GM12878 (cell line): ENCODE measurements around the gene TOR1B. TPM values are rescaled to one million over a fixed set of nuclear protein-coding genes. Genes with fewer than 3 reads are reported as not detected.

Experiments used
- ATAC-seq: fragments of 200-7000 bp; cut with Tn5 transposase; 3 replicates; pipeline ENCODE4 v1.9.1; 2020; ENCODE audit warnings: mild to moderate bottlenecking, moderate library complexity
- BruUV-seq: library from RNA; stranded (reverse); fragments of 400-500 nt; replicated peaks from 2 replicates; lab custom pipeline; 2021; lab: Mats Ljungman, UMichigan
- CTCF ChIA-PET: fragments of 300-600 bp; sonication (Branson Sonifier 250); formaldehyde crosslinking; extraction: SDS; loops from one replicate; lab custom pipeline; 2021; ENCODE audit warnings: inconsistent platforms; lab: Yijun Ruan, JAX
- POLR2A ChIA-PET: fragments of 350-600 bp; formaldehyde crosslinking; extraction: SDS; loops from one replicate; lab custom pipeline; 2021; ENCODE audit warnings: inconsistent platforms; lab: Charles Lee
- RAD21 ChIA-PET: fragments of 300-600 bp; sonication (Branson Sonifier 250); formaldehyde crosslinking; loops from one replicate; lab custom pipeline; 2023; ENCODE audit warnings: antibody characterized with exemption; ENCODE audit not compliant: unreplicated experiment; lab: Charles Lee
- SMC1A ChIA-PET: fragments of 300-600 bp; sonication (Branson Sonifier 250); formaldehyde crosslinking; loops from one replicate; lab custom pipeline; 2023; ENCODE audit not compliant: unreplicated experiment, uncharacterized antibody; lab: Charles Lee
- DNase-seq: peaks from one replicate; pipeline ENCODE4 v3.0.0-alpha.2; 2011; ENCODE audit warnings: low read depth, low spot score
- FAIRE-seq: peaks from 3 replicates; lab custom pipeline; 2011; peaks lifted over from hg19 to GRCh38; lab: Jason Lieb, UNC
- H2AFZ ChIP-seq: 2 replicates; pipeline ENCODE4 v1.6.0; 2011; ENCODE audit warnings: low read depth, low read length, control low read depth; ENCODE audit not compliant: control insufficient read depth
- H3K27ac ChIP-seq: 2 replicates; pipeline ENCODE4 v1.5.1; 2011; ENCODE audit warnings: control low read depth; ENCODE audit not compliant: control insufficient read depth, insufficient read depth
- H3K27me3 ChIP-seq, 2 experiments: replicated peaks in 1 of 2; 2 replicates each; pipeline versions ENCODE4 v1.6.0 to v1.6.1; 2011; ENCODE audit warnings: low read length in 1 of 2; ENCODE audit not compliant: control insufficient read depth in 2 of 2, insufficient read depth in 2 of 2
- H3K36me3 ChIP-seq, 2 experiments: 2 replicates each; pipeline ENCODE4 v1.5.1; 2011; ENCODE audit warnings: low read length in 1 of 2; ENCODE audit not compliant: control insufficient read depth in 2 of 2, insufficient read depth in 2 of 2
- H3K4me1 ChIP-seq: 2 replicates; pipeline ENCODE4 v1.6.1; 2011; ENCODE audit warnings: mild to moderate bottlenecking, low read length, moderate library complexity, mixed read lengths; ENCODE audit not compliant: control insufficient read depth, insufficient read depth
- H3K4me2 ChIP-seq: 2 replicates; pipeline ENCODE4 v1.6.0; 2011; ENCODE audit warnings: control low read depth; ENCODE audit not compliant: control insufficient read depth, insufficient read depth
- H3K4me3 ChIP-seq: fragments of 200-600 bp; sonication (generic); 2 replicates; pipeline ENCODE4 v1.5.1; 2016
- H3K79me2 ChIP-seq: 2 replicates; pipeline ENCODE4 v1.6.0; 2011; ENCODE audit warnings: low read length; ENCODE audit not compliant: control insufficient read depth, insufficient read depth
- H3K9ac ChIP-seq: 2 replicates; pipeline ENCODE4 v1.8.0; 2011; ENCODE audit warnings: low read length, control low read depth, mixed read lengths; ENCODE audit not compliant: control insufficient read depth, insufficient read depth
- H3K9me3 ChIP-seq: replicated peaks from 3 replicates; pipeline ENCODE4 v1.5.1; 2011; ENCODE audit warnings: mild to moderate bottlenecking, low read length; ENCODE audit not compliant: control insufficient read depth, insufficient read depth
- H4K20me1 ChIP-seq: 2 replicates; pipeline ENCODE4 v1.6.0; 2011; ENCODE audit not compliant: control insufficient read depth, insufficient read depth
- BRCA1 ChIP-seq: IDR thresholded peaks from 2 replicates; pipeline ENCODE4 v1.6.1; 2011; ENCODE audit warnings: low read depth, low read length, improper control_type of control experiment
- CHD4 ChIP-seq: fragments of 200-600 bp; sonication (generic); IDR thresholded peaks from 2 replicates; pipeline ENCODE4 v1.6.1; 2016; ENCODE audit warnings: mild to moderate bottlenecking
- CTCF ChIP-seq, 3 experiments: IDR thresholded peaks in 2 of 3; conservative IDR thresholded peaks in 1 of 3; 2 replicates each; pipeline ENCODE4 v1.5.1; 2011; ENCODE audit warnings: low read depth in 3 of 3, low read length in 3 of 3, mild to moderate bottlenecking in 3 of 3, control low read depth in 2 of 3, moderate library complexity in 2 of 3, inconsistent platforms in 1 of 3, mixed read lengths in 1 of 3; ENCODE audit not compliant: control insufficient read depth in 2 of 3, insufficient read depth in 1 of 3; ENCODE audit errors: extremely low read depth in 1 of 3
- E2F8 ChIP-seq: fragments of 450-650 bp; IDR thresholded peaks from 2 replicates; pipeline ENCODE4 v1.6.1; 2018; ENCODE audit warnings: mild to moderate bottlenecking, low read depth, moderate library complexity; ENCODE audit not compliant: partially characterized antibody
- FOXK2 ChIP-seq: fragments of 450-650 bp; IDR thresholded peaks from 2 replicates; pipeline ENCODE4 v1.6.1; 2017; ENCODE audit warnings: mild to moderate bottlenecking, moderate library complexity
- HCFC1 ChIP-seq: fragments of 150-350 bp; IDR thresholded peaks from 2 replicates; pipeline ENCODE4 v1.6.1; 2014; ENCODE audit warnings: low read length
- HDAC2 ChIP-seq: fragments of 200-600 bp; sonication (generic); IDR thresholded peaks from 2 replicates; pipeline ENCODE4 v1.6.1; 2017
- LARP7 ChIP-seq: fragments of 450-650 bp; IDR thresholded peaks from 2 replicates; pipeline ENCODE4 v1.6.1; 2017; ENCODE audit warnings: mild to moderate bottlenecking
- RB1 ChIP-seq: fragments of 450-650 bp; formaldehyde crosslinking; IDR thresholded peaks from 2 replicates; pipeline ENCODE4 v1.6.1; 2017; ENCODE audit warnings: mild to moderate bottlenecking, borderline replicate concordance
- RBBP5 ChIP-seq: fragments of 200-600 bp; sonication (generic); conservative IDR thresholded peaks from 2 replicates; pipeline ENCODE4 v1.6.1; 2016
- STAT1 ChIP-seq: fragments of 450-650 bp; conservative IDR thresholded peaks from 2 replicates; pipeline ENCODE4 v1.6.1; 2014; ENCODE audit warnings: antibody characterized with exemption, mild to moderate bottlenecking
- TCF3 ChIP-seq: IDR thresholded peaks from 2 replicates; pipeline ENCODE4 v1.6.1; 2012; ENCODE audit warnings: low read depth, mild to moderate bottlenecking, low read length, borderline replicate concordance; ENCODE audit not compliant: insufficient read depth
- ZNF274 ChIP-seq: IDR thresholded peaks from one replicate; pipeline ENCODE4 v1.8.0; 2011; ENCODE audit not compliant: insufficient read length, insufficient read depth
- WGBS: methylation state at CpG from one replicate; pipeline ENCODE4 v1.1.6; 2016; ENCODE audit warnings: low lambda C conversion rate; ENCODE audit not compliant: insufficient replicate concordance, insufficient coverage; ENCODE audit errors: missing lambda C conversion rate; 5-methylcytosine and 5-hydroxymethylcytosine counted together
- in situ Hi-C: fragments of 300-500 bp; cut with MboI; formaldehyde crosslinking; loops from 9 replicates; pipeline ENCODE4 v1.14.3; 2018; ENCODE audit warnings: mixed read lengths
- intact Hi-C: fragments of 100-400 bp; cut with micrococcal nuclease; formaldehyde crosslinking; loops from one replicate; pipeline ENCODE4 v1.14.2; 2022; ENCODE audit not compliant: unreplicated experiment
- polyA plus RNA-seq, 11 experiments: library from polyadenylated mRNA; depleted of rRNA in 4 of 11; unstranded in 6 of 11; stranded (reverse) in 5 of 11; fragments of >200 nt; fragmentation: Nextera tagmentation in 4 of 11; fragmentation: Illumina TruSeq in 1 of 11; extraction: Ambion mirVana in 4 of 11; extraction: Trizol in 1 of 11; gene quantifications; 1 replicate in 1 of 11; 2 replicates in 10 of 11; pipeline versions ENCODE4 v1.2.1 to v1.2.3, GENCODE V29; 2011 to 2016; ENCODE audit warnings: inconsistent platforms in 2 of 11, missing spikeins in 2 of 11, low read depth in 1 of 11
- total RNA-seq, 4 experiments: library from RNA; depleted of rRNA in 3 of 4; stranded (reverse); fragments of >200 nt in 3 of 4; fragmentation: Illumina TruSeq in 1 of 4; extraction: Trizol in 1 of 4; gene quantifications; 2 replicates each; pipeline versions ENCODE4 v1.2.1 to v1.2.3, GENCODE V29; 2013 to 2021
- TF ChIP-seq, protein P1 (sequence below): fragments of 450-650 bp; IDR thresholded peaks from 2 replicates; pipeline ENCODE4 v1.6.1; 2018; ENCODE audit warnings: borderline replicate concordance, mild to moderate bottlenecking; ENCODE audit not compliant: partially characterized antibody
- TF ChIP-seq, protein P2 (sequence below): fragments of 450-650 bp; IDR thresholded peaks from 2 replicates; pipeline ENCODE4 v1.6.1; 2017; ENCODE audit warnings: mild to moderate bottlenecking, low read depth, inconsistent platforms; ENCODE audit not compliant: poor library complexity, severe bottlenecking

Gene TOR1B
- total and polyA plus RNA-seq, 10 of the 15 experiments (the other 5 are each of a cell fraction or from before 2014, with no cell fraction given): 1.8 to 17.5 (median 9.9) TPM

GRCh38 chr9:129858167-129858962 is 55.4 kb downstream of the TOR1B start:
- Histone ChIP-seq H3K9me3 (no peaks in the 10 kb centered on the region), H3K27ac (no peak overlapping the region), H3K4me3 (no peak overlapping the region), H3K27me3 (no peaks in the 10 kb centered on the region), H3K9ac (no peak overlapping the region), H2AFZ (no peak overlapping the region), H3K4me2 (no peak overlapping the region), H4K20me1 (no peaks in the 10 kb centered on the region), H3K79me2 (no peaks in the 10 kb centered on the region), H3K4me1 (no peaks in the 10 kb centered on the region), H3K36me3 (peaks cover 0 to 8% of the 10 kb centered on the region in 2 experiments; a peak in 2 of 4 replicates)
- FAIRE-seq: no peak
- ATAC-seq: no peak
- intact Hi-C loops: no loop called here
- ChIA-PET POLR2A (no interaction called here), CTCF (interaction anchor here (0.6 kb wide), 1 partner anchor 122 kb away, joined by 3 read pairs; no protein-coding TSS in a partner anchor), SMC1A (no interaction called here), RAD21 (no interaction called here)
- DNase-seq: no peak
- BruUV-seq: no TSS peak
- WGBS: 88% methylated on average over 11 of the region's 11 CpGs
- in situ Hi-C loops: no loop called here
- TF ChIP-seq CHD4: no peak
- no peak for TF ChIP-seq HDAC2
- TF ChIP-seq, protein P1, sequence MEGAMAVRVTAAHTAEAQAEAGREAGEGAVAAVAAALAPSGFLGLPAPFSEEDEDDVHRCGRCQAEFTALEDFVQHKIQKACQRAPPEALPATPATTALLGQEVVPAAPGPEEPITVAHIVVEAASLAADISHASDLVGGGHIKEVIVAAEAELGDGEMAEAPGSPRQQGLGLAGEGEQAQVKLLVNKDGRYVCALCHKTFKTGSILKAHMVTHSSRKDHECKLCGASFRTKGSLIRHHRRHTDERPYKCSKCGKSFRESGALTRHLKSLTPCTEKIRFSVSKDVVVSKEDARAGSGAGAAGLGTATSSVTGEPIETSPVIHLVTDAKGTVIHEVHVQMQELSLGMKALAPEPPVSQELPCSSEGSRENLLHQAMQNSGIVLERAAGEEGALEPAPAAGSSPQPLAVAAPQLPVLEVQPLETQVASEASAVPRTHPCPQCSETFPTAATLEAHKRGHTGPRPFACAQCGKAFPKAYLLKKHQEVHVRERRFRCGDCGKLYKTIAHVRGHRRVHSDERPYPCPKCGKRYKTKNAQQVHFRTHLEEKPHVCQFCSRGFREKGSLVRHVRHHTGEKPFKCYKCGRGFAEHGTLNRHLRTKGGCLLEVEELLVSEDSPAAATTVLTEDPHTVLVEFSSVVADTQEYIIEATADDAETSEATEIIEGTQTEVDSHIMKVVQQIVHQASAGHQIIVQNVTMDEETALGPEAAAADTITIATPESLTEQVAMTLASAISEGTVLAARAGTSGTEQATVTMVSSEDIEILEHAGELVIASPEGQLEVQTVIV: no peak
- no peak for TF ChIP-seq STAT1
- no peak for TF ChIP-seq RBBP5
- TF ChIP-seq E2F8: no peak
- no peak for TF ChIP-seq HCFC1
- no peak for TF ChIP-seq CTCF (IDR thresholded peaks at IDR 0.05 in 2 of 3, conservative IDR thresholded peaks at IDR 0.05 in 1 of 3; ENCODE audit: control insufficient read depth in 2 of 3, extremely low read depth in 1 of 3, insufficient read depth in 1 of 3, low read depth in 3 of 3, low read length in 3 of 3)
- TF ChIP-seq BRCA1: no peak
- TF ChIP-seq RB1: no peak
- no peak for TF ChIP-seq ZNF274
- TF ChIP-seq, protein P2, sequence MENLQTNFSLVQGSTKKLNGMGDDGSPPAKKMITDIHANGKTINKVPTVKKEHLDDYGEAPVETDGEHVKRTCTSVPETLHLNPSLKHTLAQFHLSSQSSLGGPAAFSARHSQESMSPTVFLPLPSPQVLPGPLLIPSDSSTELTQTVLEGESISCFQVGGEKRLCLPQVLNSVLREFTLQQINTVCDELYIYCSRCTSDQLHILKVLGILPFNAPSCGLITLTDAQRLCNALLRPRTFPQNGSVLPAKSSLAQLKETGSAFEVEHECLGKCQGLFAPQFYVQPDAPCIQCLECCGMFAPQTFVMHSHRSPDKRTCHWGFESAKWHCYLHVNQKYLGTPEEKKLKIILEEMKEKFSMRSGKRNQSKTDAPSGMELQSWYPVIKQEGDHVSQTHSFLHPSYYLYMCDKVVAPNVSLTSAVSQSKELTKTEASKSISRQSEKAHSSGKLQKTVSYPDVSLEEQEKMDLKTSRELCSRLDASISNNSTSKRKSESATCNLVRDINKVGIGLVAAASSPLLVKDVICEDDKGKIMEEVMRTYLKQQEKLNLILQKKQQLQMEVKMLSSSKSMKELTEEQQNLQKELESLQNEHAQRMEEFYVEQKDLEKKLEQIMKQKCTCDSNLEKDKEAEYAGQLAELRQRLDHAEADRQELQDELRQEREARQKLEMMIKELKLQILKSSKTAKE: no peak
- TF ChIP-seq FOXK2: no peak
- TF ChIP-seq LARP7: no peak
- no peak for TF ChIP-seq TCF3
